GM19455 (cell line): ENCODE results near the gene METTL8.
"Not testable (repeated sequence)": the region's sequence is repeated elsewhere in the genome, so short reads cannot be mapped to it uniquely, and the experiment has no call there.

Experiments
- ATAC-seq: cut with Tn5 transposase; IDR thresholded peaks from one replicate; pipeline ENCODE4 v1.9.1; 2021; ENCODE audit not compliant: unreplicated experiment

Gene METTL8

GRCh38 chr2:171430516-171431410 lies 3.0 kb downstream of the METTL8 start:
- no peak for ATAC-seq

GRCh38 chr2:171422710-171423495 lies 10.9 kb downstream of the METTL8 start:
- not testable (repeated sequence) for ATAC-seq

GRCh38 chr2:171420728-171421563 lies 12.8 kb downstream of the METTL8 start:
- no peak for ATAC-seq

GRCh38 chr2:171419333-171419732 lies 14.5 kb downstream of the METTL8 start:
- ATAC-seq, result no peak

- ATAC-seq, result peak; percentile 89
These were observed 17.5 kb downstream of the METTL8 start for GRCh38 chr2:171416009-171416926.

- ATAC-seq, result not testable (repeated sequence)
These were observed 19.1 kb downstream of the METTL8 start for GRCh38 chr2:171414645-171415044.

- ATAC-seq, result no peak
These were observed 21.1 kb downstream of the METTL8 start for GRCh38 chr2:171412571-171413175.

- ATAC-seq, result no peak
These were observed 21.9 kb downstream of the METTL8 start for GRCh38 chr2:171411791-171412483.

GRCh38 chr2:171411214-171411613 lies 22.6 kb downstream of the METTL8 start:
- no peak for ATAC-seq

GRCh38 chr2:171410624-171411023 lies 23.2 kb downstream of the METTL8 start:
- ATAC-seq, result no peak

- no peak for ATAC-seq
These were observed 23.7 kb downstream of the METTL8 start for GRCh38 chr2:171410101-171410500.

GRCh38 chr2:171409436-171409971 lies 24.3 kb downstream of the METTL8 start:
- no peak for ATAC-seq

GRCh38 chr2:171407676-171408044 lies 26.1 kb downstream of the METTL8 start:
- no peak for ATAC-seq

- peak; percentile 78 for ATAC-seq
These were observed 26.6 kb downstream of the METTL8 start for GRCh38 chr2:171407030-171407675.

- no peak for ATAC-seq
These were observed 27.7 kb downstream of the METTL8 start for GRCh38 chr2:171406044-171406443.

GRCh38 chr2:171405546-171405945 lies 28.2 kb downstream of the METTL8 start:
- no peak for ATAC-seq

GRCh38 chr2:171404719-171405118 lies 29.1 kb downstream of the METTL8 start:
- ATAC-seq, result no peak

GRCh38 chr2:171404261-171404660 lies 29.5 kb downstream of the METTL8 start:
- ATAC-seq, result no peak
